ENCODE measurements around the gene RGMA.

DNA sequence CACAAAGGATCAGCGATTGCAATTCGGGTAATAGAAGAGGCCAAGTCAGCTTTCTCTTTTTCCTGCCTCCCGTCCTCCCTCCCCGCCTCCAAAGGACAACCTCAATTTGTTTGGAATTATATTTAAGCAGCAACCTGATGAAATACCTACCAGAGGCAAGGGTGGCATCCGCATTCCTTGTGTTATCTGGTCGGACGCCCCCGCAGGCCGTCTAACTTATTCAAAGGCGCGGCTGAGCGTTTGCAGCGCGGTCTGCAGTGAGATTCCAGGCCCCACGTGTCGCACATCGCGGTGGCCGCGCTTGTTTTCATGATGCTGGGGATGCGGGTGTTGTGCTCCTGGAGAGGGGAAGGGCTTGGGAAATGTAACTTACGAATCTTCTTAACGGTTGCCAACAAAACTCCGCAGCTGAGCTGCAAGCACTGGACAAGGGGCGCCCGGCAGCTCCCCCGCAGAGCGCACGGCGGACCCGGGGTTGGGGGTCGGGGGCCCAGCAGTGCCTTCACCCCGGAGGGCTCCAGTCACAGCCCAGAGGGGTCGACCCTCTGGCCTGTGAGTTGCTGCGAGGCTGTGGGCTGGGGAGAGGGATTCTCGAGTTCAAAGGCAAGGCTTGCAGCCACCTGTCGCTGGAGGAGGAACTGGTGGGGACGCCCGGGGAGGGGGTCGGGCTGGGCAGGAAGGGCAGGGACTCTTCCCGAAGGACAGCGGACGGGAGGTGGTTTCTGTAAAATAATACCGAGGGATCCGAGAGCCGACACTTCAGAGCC lies 20.5 kb upstream of the RGMA start:
- TF ChIP-seq, protein P1, sequence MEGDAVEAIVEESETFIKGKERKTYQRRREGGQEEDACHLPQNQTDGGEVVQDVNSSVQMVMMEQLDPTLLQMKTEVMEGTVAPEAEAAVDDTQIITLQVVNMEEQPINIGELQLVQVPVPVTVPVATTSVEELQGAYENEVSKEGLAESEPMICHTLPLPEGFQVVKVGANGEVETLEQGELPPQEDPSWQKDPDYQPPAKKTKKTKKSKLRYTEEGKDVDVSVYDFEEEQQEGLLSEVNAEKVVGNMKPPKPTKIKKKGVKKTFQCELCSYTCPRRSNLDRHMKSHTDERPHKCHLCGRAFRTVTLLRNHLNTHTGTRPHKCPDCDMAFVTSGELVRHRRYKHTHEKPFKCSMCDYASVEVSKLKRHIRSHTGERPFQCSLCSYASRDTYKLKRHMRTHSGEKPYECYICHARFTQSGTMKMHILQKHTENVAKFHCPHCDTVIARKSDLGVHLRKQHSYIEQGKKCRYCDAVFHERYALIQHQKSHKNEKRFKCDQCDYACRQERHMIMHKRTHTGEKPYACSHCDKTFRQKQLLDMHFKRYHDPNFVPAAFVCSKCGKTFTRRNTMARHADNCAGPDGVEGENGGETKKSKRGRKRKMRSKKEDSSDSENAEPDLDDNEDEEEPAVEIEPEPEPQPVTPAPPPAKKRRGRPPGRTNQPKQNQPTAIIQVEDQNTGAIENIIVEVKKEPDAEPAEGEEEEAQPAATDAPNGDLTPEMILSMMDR (conservative IDR thresholded peaks at IDR 0.05; ENCODE audit: low read depth in 2 of 2), result no peak
- TF ChIP-seq, protein P2, sequence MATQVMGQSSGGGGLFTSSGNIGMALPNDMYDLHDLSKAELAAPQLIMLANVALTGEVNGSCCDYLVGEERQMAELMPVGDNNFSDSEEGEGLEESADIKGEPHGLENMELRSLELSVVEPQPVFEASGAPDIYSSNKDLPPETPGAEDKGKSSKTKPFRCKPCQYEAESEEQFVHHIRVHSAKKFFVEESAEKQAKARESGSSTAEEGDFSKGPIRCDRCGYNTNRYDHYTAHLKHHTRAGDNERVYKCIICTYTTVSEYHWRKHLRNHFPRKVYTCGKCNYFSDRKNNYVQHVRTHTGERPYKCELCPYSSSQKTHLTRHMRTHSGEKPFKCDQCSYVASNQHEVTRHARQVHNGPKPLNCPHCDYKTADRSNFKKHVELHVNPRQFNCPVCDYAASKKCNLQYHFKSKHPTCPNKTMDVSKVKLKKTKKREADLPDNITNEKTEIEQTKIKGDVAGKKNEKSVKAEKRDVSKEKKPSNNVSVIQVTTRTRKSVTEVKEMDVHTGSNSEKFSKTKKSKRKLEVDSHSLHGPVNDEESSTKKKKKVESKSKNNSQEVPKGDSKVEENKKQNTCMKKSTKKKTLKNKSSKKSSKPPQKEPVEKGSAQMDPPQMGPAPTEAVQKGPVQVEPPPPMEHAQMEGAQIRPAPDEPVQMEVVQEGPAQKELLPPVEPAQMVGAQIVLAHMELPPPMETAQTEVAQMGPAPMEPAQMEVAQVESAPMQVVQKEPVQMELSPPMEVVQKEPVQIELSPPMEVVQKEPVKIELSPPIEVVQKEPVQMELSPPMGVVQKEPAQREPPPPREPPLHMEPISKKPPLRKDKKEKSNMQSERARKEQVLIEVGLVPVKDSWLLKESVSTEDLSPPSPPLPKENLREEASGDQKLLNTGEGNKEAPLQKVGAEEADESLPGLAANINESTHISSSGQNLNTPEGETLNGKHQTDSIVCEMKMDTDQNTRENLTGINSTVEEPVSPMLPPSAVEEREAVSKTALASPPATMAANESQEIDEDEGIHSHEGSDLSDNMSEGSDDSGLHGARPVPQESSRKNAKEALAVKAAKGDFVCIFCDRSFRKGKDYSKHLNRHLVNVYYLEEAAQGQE (IDR thresholded peaks at IDR 0.05; ENCODE audit: unreplicated experiment), result no peak
- TF ChIP-seq, protein P3, sequence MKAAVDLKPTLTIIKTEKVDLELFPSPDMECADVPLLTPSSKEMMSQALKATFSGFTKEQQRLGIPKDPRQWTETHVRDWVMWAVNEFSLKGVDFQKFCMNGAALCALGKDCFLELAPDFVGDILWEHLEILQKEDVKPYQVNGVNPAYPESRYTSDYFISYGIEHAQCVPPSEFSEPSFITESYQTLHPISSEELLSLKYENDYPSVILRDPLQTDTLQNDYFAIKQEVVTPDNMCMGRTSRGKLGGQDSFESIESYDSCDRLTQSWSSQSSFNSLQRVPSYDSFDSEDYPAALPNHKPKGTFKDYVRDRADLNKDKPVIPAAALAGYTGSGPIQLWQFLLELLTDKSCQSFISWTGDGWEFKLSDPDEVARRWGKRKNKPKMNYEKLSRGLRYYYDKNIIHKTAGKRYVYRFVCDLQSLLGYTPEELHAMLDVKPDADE (IDR thresholded peaks at IDR 0.05), result no peak

All from GM23338 (cell line).